WTC11 (cell line): ENCODE measurements around the gene LAMA4. TPM values are rescaled to one million over a fixed set of nuclear protein-coding genes. Genes with fewer than 3 reads are reported as not detected.

Source experiments
- ATAC-seq: fragments of 200-7000 bp; cut with Tn5 transposase; 2 replicates; pipeline ENCODE4 v1.10.0; 2021; ENCODE audit warnings: mild to moderate bottlenecking, moderate library complexity
- CTCF ChIA-PET: fragments of 300-600 bp; sonication (Branson Sonifier 250); formaldehyde crosslinking; loops from one replicate; lab custom pipeline; 2021; ENCODE audit warnings: antibody characterized with exemption; lab: Charles Lee
- POLR2A ChIA-PET: fragments of 350-600 bp; sonication (Branson Sonifier 250); formaldehyde crosslinking; loops from one replicate; lab custom pipeline; 2021; ENCODE audit warnings: antibody characterized with exemption; lab: Charles Lee
- DNase-seq: peaks from one replicate; pipeline ENCODE4 v3.0.0; 2021; ENCODE audit warnings: low spot score
- H3K27ac Mint-ChIP-seq: 2 replicates; pipeline ENCODE4 v1.8.0; 2021; ENCODE audit warnings: mixed read lengths
- H3K27me3 Mint-ChIP-seq: 2 replicates; pipeline ENCODE4 v1.8.0; 2021; ENCODE audit warnings: low read depth, mild to moderate bottlenecking, moderate library complexity, mixed read lengths
- H3K36me3 Mint-ChIP-seq: 2 replicates; pipeline ENCODE4 v1.8.0; 2021; ENCODE audit warnings: mixed read lengths
- H3K4me1 Mint-ChIP-seq: 2 replicates; pipeline ENCODE4 v1.8.0; 2022; ENCODE audit warnings: mixed read lengths
- H3K4me3 Mint-ChIP-seq: 2 replicates; pipeline ENCODE4 v1.8.0; 2021; ENCODE audit warnings: mild to moderate bottlenecking, moderate library complexity, mixed read lengths
- H3K9me3 Mint-ChIP-seq: 2 replicates; pipeline ENCODE4 v1.8.0; 2021; ENCODE audit warnings: mixed read lengths
- AR ChIP-seq: fragments of 250-450 bp; sonication (Bioruptor Pico); IDR thresholded peaks from 2 replicates; pipeline ENCODE4 v1.9.0; 2021; ENCODE audit warnings: mild to moderate bottlenecking
- ATF1 ChIP-seq: sonication (generic); formaldehyde crosslinking; IDR thresholded peaks from 2 replicates; pipeline ENCODE4 v1.8.1; 2023; ENCODE audit warnings: mild to moderate bottlenecking, moderate library complexity, missing genetic modification reagents
- ATF3 ChIP-seq: sonication (generic); formaldehyde crosslinking; conservative IDR thresholded peaks from 2 replicates; pipeline ENCODE4 v1.8.1; 2022; ENCODE audit warnings: mild to moderate bottlenecking, missing genetic modification reagents
- EMX1 ChIP-seq: fragments of 250-450 bp; sonication (Bioruptor Pico); IDR thresholded peaks from 2 replicates; pipeline ENCODE4 v1.8.0; 2021; ENCODE audit warnings: mild to moderate bottlenecking
- GABPB1 ChIP-seq: sonication (generic); formaldehyde crosslinking; IDR thresholded peaks from 2 replicates; pipeline ENCODE4 v1.8.1; 2023; ENCODE audit warnings: mild to moderate bottlenecking, missing genetic modification reagents
- GRHL2 ChIP-seq: fragments of 250-450 bp; sonication (Bioruptor Pico); IDR thresholded peaks from 2 replicates; pipeline ENCODE4 v1.8.0; 2022; ENCODE audit warnings: mild to moderate bottlenecking, moderate library complexity; ENCODE audit not compliant: insufficient replicate concordance, severe bottlenecking
- HMGA2 ChIP-seq: fragments of 250-450 bp; sonication (Bioruptor Pico); IDR thresholded peaks from 2 replicates; pipeline ENCODE4 v1.4.0; 2021; ENCODE audit warnings: mild to moderate bottlenecking, moderate library complexity
- HMGXB4 ChIP-seq: sonication (generic); formaldehyde crosslinking; IDR thresholded peaks from 2 replicates; pipeline ENCODE4 v1.8.1; 2023; ENCODE audit warnings: mild to moderate bottlenecking, moderate library complexity, missing genetic modification reagents
- MAX ChIP-seq: sonication (generic); formaldehyde crosslinking; IDR thresholded peaks from 2 replicates; pipeline ENCODE4 v1.8.0; 2022; ENCODE audit warnings: mild to moderate bottlenecking, missing genetic modification reagents
- MLX ChIP-seq: sonication (generic); formaldehyde crosslinking; IDR thresholded peaks from 2 replicates; pipeline ENCODE4 v1.8.1; 2023; ENCODE audit warnings: mild to moderate bottlenecking, missing genetic modification reagents, moderate library complexity
- MXD4 ChIP-seq: fragments of 250-450 bp; sonication (Bioruptor Pico); IDR thresholded peaks from 2 replicates; pipeline ENCODE4 v1.8.0; 2021; ENCODE audit warnings: mild to moderate bottlenecking, moderate library complexity, borderline replicate concordance
- NFE2L1 ChIP-seq: sonication (generic); formaldehyde crosslinking; IDR thresholded peaks from 2 replicates; pipeline ENCODE4 v1.8.1; 2023; ENCODE audit warnings: missing genetic modification reagents
- SMAD4 ChIP-seq: sonication (generic); formaldehyde crosslinking; IDR thresholded peaks from 2 replicates; pipeline ENCODE4 v1.8.0; 2022; ENCODE audit warnings: mild to moderate bottlenecking, missing genetic modification reagents
- SP1 ChIP-seq: sonication (generic); formaldehyde crosslinking; conservative IDR thresholded peaks from 2 replicates; pipeline ENCODE4 v1.8.1; 2022; ENCODE audit warnings: missing genetic modification reagents
- TCF7 ChIP-seq: sonication (generic); formaldehyde crosslinking; IDR thresholded peaks from 2 replicates; pipeline ENCODE4 v1.8.0; 2022; ENCODE audit warnings: mild to moderate bottlenecking, low read depth, missing genetic modification reagents, moderate library complexity
- TP53 ChIP-seq: sonication (generic); formaldehyde crosslinking; IDR thresholded peaks from 2 replicates; pipeline ENCODE4 v1.8.1; 2023; ENCODE audit warnings: mild to moderate bottlenecking, missing genetic modification reagents
- ZNF263 ChIP-seq: sonication (generic); formaldehyde crosslinking; IDR thresholded peaks from 2 replicates; pipeline ENCODE4 v1.8.1; 2022; ENCODE audit warnings: low read depth, mild to moderate bottlenecking, moderate library complexity, missing genetic modification reagents
- total RNA-seq: library from RNA; stranded (reverse); gene quantifications from 3 replicates; pipeline ENCODE4 v1.2.3, GENCODE V29; 2021

The LAMA4 gene
- total RNA-seq, 1 experiment from 2014 or later, result 1.6 TPM

GRCh38 chr6:112241820-112242429 is 12.4 kb downstream of the LAMA4 start:
- Mint-ChIP-seq H3K4me1 (peaks cover 27% of the 10 kb centered on the region), H3K9me3 (no peaks in the 10 kb centered on the region), H3K27me3 (no peaks in the 10 kb centered on the region), H3K27ac (no peak overlapping the region), H3K36me3 (no peaks in the 10 kb centered on the region), H3K4me3 (no peak overlapping the region)
- TF ChIP-seq NFE2L1 (CRISPR knock-in tag) (no peak), MAX (CRISPR knock-in tag) (no peak), HMGXB4 (CRISPR knock-in tag) (no peak), ATF1 (no peak), TCF7 (CRISPR knock-in tag) (no peak)
- CTCF ChIA-PET, result interaction anchor here (1.0 kb wide), 1 partner anchor 27 kb away, joined by 3 read pairs; no protein-coding TSS in a partner anchor
- POLR2A ChIA-PET, result no interaction called here
- ATAC-seq (no peak), DNase-seq (no peak)

GRCh38 chr6:112237595-112237994 is 16.8 kb downstream of the LAMA4 start:
- no peak overlapping the region for H3K4me3 Mint-ChIP-seq
- no peak overlapping the region for H3K27ac Mint-ChIP-seq
- no peak for TF ChIP-seq ZNF263 (CRISPR knock-in tag)
- no peak for TF ChIP-seq SP1
- TF ChIP-seq GABPB1 (CRISPR knock-in tag), result no peak
- no peak for TF ChIP-seq MLX (CRISPR knock-in tag)
- no peak for TF ChIP-seq HMGA2 (CRISPR knock-in tag)
- TF ChIP-seq MXD4 (CRISPR knock-in tag), result no peak
- TF ChIP-seq TP53, result no peak
- no peak for TF ChIP-seq ATF3
- no peak for TF ChIP-seq GRHL2 (CRISPR knock-in tag)
- TF ChIP-seq HMGXB4 (CRISPR knock-in tag), result no peak
- no peak for TF ChIP-seq AR
- no peak for TF ChIP-seq SMAD4
- TF ChIP-seq EMX1, result no peak
- POLR2A ChIA-PET, result no interaction called here
- H3K36me3 Mint-ChIP-seq, result no peaks in the 10 kb centered on the region
- ATAC-seq (no peak), DNase-seq (no peak)
- CTCF ChIA-PET, result no interaction called here
- H3K9me3 Mint-ChIP-seq, result no peaks in the 10 kb centered on the region
- no peaks in the 10 kb centered on the region for H3K4me1 Mint-ChIP-seq
- no peaks in the 10 kb centered on the region for H3K27me3 Mint-ChIP-seq
